ENCODE data around the gene CFAP46.

Gene CFAP46

DNA sequence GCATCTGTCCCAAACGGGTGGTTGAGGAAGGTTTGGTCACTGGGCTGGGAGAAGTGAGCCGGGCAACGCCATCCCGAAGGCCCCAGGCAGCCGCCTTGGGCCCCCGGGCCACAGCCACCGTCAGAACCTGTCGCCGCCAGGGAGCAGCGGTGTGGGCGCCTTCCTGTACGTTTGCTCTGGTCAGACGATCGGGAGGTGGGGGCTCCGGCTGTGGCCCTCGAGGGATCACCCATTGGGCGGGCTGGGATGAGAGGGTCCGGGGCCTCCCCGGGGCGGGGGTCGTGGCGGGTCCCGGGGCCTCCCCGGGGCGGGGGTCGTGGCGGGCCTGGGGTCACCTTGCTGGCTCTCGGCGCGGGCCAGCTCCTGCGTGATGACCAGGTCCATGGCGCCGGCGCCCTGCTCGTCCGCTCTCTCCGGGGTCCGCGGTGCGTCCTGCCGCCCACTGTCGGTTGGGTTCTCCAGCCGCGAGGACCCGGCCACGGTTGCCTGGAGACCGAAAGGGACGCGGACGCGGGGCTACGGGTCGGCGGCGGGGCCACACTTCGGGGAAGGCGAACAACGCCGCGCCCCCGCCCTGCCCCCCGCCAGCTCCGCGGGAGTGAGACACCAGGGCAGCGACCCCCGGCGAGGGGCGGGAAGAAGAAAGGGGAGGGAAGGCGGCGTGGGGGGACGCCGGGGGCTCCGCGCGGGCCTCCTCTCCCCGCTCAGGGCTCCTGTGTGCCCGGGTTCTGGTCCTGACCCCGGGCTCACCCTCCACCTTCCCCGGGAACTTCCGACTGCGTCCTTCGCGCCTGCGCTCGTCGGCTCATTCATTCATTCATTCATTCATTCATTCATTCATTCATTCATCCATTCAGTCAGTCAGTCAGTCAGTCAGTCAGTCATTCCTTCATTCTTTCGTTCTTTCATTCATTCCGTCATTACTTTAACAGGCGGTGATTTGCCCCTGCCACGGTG is at the start of gene CFAP46:
CFAP46 (minus strand) TSS at position 470 of the 957 bp plus-strand sequence; CDS start at position 384, 86 bp downstream.
- no peak for DNase-seq (ENCODE audit: insufficient read length, low spot score)

DNA sequence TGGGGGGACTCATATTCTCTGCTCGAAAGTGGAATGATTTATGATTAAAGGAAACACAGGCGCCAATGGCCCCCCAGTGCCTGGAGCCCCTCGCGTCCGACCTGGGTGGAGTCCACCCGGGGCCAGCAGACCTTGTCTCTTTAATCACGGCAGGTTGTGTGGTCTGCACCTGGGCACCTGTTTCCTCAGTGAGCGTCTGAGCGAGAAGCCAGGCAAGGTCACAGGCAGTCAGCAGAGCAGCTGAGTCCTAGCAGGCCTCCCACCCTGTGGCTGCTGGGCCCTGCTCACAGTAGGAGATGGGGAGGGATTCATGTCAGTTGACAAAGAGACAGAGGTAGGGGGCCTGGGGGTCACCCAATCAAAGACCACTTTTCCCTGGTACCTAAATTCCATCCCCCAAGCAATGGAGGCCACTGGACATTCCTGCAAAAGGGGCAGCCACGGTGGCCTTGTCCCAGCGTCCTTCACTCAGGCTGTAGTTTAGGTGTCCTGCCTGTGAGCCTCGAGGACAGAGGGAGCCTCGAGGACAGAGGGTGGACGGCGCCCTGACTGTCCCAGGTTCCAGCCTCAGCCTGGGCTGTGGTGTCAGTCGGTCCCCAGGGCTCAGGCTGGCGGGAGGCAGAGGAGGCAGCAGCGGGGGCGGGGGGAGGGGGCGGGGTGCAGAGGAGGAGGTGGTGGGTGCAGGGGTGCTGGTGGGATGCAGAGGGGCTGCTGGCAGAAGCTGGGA is 49.5 kb upstream of the CFAP46 start:
- DNase-seq (ENCODE audit: insufficient read length, low spot score), result no peak

More for the DNA sequence above, at the start of gene CFAP46:
- no peak for FAIRE-seq

DNA sequence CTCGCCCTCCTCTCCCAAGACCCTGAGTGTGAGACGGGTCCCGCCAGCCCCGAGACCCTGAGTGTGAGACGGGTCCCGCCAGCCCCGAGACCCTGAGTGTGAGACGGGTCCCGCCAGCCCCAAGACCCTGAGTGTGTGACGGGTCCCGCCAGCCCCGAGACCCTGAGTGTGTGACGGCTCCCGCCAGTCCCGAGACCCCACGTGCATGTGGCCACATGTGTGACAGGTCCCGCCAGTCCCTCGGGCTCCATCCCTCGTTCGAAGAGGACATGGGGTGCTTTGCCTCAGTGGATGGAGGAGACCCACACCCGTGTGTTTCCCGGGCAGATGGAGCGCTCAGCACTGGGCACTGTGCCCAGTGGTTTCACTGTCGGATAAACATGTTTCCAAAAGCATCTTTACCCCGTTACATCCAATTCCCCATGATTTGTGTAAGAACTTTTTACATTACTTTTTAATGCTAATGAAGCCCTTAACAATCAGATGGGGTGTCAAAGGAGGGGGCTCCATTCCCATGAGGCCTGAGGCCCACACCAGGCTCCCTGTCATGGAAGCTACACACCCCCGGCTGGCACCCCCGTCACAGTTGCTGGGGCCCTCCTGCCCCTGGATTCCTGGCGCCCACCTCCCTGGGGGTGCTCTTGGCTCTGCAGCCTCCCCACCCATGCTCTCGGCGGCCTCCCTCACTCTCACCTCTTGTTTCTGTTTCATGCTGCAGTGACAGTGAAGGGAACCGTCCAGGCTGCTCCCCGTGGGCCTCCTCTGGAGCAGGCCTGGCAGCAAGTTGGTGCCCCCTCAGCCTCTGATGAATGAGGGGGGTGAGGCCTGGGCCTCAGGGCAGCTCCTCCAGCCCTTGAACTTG is 48.5 kb upstream of the CFAP46 start:
- no peak for DNase-seq (ENCODE audit: insufficient read length, low spot score)
- no peak for FAIRE-seq

More for the DNA sequence above, 49.5 kb upstream of the CFAP46 start:
- no peak for FAIRE-seq

DNA sequence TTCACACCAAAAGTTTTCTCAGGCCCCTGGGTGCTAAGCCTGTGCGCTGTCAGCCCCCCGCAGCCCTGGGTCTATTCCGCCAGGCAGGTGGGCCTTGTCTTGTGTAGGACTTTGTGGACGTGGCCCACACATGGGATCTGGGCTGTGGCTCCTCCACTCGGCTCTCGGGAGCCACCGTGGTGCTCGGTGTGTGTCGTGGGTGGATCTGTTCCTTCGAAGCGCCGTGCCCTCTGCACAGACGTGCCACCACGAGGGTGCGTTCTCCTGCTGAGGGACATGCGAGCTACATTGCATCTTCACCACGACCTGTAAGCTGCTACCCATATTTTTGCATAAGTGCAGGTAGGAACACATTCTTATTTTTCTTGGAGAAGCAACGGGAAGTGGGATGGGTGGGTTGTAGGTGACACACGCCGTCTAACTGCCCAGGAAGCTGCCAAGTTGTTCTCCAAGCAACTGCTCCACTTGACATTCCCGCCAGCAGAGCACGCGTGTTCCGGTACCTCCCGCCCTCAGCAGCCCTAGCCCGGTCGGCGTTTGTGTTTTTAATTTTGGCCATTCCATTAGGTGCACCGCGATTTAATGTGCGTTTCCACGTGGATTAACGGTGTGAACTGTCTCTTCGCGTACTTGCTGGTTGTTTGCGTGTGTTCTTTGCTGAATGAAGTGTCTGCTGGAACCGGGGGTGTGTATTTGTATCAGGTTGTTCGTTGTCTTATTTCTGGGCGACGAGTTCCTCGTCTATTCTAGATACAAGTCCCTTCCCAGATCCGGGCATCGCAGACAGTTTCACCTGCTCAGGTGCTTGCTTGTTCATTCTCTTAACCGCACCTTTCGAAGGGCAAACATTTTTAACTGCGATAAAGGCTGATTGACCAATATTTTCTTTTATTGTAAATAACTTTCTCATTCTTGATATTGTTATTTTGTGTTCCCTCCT is 47.4 kb upstream of the CFAP46 start:
- FAIRE-seq, result no peak

DNA sequence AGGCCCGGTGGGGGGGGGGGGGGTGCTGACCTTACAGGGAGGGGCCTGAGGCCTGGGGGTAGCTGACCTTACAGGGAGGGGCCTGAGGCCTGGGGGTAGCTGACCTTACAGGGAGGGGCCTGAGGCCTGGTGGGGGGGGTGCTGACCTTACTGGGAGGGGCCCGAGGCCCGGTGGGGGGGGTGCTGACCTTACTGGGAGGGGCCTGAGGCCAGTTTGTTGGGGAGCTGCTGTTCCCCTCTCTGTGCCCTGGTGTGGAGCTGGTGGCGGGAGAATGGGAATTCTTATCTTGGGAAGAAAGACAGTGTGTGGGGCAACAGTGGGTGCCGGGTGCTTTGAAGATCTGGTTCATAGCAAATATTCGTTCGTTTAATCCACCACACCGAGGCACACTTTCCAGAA is 46.6 kb upstream of the CFAP46 start:
- no peak for DNase-seq (ENCODE audit: insufficient read length, low spot score)
- no peak for FAIRE-seq

More for the DNA sequence above, 47.4 kb upstream of the CFAP46 start:
- no peak for DNase-seq (ENCODE audit: insufficient read length, low spot score)

DNA sequence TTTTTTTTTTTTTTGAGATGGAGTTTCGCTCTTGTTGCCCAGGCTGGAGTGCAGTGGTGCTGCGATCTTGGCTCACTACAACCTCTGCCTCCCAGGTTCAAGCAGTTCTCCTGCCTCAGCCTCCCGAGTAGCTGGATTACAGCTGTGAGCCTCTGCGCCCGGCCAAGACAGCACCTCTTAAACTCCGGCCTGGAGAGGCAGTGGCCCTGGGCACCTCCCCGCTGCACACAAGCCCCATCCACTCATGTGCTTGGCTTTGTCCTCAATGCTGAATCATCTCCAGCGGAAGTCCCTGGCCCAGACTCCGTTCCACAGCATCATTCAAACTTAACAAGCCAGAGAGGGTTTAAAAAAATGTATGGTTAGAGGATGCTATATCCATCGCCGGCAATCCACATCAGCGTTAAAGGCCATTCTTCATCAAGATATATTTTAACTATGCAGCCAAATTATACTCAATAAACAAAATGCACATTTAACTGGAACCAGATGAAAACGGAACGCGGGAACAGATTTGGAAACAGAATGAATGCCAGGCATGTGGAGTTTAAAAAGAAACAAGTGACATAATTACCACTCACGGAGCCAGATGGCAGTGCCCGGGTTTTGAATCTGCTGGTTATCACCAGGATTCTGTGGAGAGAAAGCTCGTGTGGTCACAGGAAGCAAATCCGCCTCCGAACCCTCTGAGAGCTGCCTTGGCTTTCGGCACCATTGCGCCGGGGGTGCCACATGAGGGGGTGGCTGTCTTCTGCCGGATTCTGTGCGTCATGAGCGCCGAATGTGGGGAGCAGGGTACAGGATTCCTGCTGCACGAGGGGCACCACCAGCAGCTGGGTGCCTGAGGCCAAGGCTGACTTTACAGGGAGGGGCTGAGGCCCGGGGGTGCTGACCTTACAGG is 45.6 kb upstream of the CFAP46 start:
- FAIRE-seq (no peak), DNase-seq (ENCODE audit: insufficient read length, low spot score) (no peak)

DNA sequence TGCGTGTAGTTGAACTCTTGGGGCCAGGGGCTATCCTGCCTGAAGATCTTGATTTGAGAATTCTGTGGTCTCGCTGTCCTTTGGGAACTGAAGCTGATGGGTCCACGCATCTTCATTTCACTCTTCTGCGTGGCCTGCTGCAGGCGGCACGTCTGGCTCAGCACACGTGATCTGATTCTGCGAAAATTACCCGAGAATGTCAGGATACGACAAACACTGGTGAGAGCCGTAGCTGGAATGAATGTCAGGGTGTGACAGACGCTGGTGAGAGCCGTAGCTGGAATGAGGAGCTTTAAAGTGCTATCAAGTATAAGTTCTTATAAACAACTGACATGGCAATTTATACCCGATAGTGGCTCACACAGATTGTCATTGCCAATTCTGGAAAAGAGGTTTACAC is 44.6 kb upstream of the CFAP46 start:
- FAIRE-seq (no peak), DNase-seq (ENCODE audit: insufficient read length, low spot score) (no peak)

DNA sequence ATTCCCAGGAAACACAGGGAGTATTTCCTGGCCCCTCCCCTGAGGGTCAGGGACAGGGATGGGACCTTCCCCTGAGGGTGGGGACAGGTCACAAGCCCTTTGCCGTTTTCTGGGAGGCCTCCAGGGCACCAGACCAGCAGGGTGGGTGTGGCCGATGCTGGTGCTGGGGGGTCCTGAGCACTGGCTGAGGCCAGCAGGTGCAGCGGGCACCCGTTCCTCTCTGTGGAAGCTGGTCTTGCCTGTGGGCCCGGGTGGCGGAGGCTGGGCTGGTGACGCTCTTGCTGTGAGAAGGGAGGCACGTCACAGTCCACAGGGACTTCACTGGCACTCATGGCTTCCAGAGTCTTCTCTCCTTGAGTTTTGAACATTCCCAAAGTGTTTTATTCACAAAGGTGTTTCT is 44.2 kb upstream of the CFAP46 start:
- no peak for FAIRE-seq

DNA sequence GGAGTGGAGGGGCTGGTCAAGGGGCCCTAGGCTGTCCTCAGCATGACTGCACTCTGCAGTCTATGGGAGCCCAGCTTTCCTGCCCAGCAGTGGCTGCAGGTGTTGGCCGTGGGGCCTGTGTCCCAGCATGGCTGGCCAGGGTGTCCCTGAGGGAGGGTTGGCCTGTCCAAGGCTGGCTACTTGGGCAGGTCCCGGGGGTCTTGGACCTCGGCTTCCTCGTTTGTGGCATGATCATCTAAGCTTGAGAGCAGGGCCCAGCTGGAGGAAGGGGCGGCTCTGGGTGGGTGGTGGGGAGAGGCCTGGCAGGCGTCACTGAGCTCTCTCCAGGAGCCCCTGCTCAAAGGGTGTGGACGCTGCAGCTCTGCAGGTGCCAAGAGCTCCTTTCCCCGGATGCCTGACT is 43.7 kb upstream of the CFAP46 start:
- FAIRE-seq (no peak), DNase-seq (ENCODE audit: insufficient read length, low spot score) (no peak)

More for the DNA sequence above, 44.2 kb upstream of the CFAP46 start:
- no peak for DNase-seq (ENCODE audit: insufficient read length, low spot score)

DNA sequence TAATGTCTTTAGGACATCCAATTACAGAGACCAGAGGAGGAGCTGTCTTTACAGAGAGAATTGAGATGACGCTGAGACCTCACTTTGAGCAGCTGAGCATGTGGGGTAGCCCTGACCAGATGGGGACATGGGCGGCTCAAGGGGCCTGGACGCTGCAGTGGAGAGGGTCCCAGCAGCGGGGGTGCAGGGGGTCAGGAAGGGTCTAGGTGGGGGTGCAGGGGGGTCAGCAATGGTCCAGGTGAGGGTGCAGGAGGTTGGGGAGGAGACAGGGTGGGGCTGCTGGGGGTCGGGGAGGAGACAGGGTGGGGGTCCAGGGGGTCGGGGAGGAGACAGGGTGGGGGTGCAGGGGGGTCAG is 43.2 kb upstream of the CFAP46 start:
- no peak for DNase-seq (ENCODE audit: insufficient read length, low spot score)

DNA sequence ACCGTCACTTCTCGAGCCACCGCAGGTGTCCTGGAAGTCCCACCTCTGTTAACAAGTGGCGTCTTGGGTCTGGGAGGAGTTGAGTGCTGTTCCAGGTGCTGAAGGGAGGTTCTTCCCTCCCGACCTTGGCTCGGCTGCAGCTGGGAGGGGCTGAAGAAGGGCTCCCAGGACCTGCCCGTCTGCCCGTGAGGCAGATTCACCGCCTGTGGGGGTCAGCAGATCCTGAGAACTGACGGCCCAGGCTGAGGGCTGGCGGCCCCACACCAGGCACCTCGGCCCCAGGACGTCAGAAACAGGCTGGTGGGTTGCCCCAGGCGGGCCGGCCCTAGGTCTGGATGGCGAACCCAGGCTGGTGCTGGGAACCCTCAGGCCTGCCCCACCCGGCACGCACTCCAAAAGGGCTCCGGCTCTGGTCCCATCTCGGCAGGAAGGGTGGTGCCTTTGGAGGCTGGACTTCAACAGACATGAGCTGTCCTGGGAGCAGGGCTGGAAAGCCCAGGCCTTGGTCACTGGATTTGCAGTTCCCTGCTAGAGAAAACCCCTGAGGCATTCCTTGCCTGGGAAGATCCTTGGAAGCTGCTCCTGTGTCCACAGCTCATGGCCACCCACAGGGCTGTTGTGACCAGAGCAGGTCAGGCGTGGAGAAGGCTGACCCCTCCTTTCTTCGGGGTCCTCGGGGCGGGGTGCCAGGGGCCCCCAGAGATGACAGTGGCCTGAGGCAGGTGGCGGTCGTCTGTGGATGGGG is 42.6 kb upstream of the CFAP46 start:
- DNase-seq (ENCODE audit: insufficient read length, low spot score) (no peak), FAIRE-seq (no peak)

More for the DNA sequence above, 43.2 kb upstream of the CFAP46 start:
- FAIRE-seq, result no peak

DNA sequence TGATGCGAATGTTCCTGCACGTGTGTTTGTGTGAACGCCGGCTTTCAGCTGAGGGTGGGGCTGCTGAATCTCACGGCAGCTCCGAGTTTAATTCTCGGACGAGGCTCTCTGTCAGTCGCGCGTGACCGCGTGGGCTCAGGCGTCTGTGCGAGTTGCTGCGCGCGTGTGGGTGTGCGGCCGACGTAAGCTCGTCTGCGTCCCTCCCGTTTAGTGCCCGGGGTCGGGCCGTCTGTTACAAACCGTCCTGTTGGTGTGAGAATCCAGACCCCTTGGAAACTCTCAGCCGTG is 41.6 kb upstream of the CFAP46 start:
- DNase-seq (ENCODE audit: insufficient read length, low spot score) (no peak), FAIRE-seq (no peak)

DNA sequence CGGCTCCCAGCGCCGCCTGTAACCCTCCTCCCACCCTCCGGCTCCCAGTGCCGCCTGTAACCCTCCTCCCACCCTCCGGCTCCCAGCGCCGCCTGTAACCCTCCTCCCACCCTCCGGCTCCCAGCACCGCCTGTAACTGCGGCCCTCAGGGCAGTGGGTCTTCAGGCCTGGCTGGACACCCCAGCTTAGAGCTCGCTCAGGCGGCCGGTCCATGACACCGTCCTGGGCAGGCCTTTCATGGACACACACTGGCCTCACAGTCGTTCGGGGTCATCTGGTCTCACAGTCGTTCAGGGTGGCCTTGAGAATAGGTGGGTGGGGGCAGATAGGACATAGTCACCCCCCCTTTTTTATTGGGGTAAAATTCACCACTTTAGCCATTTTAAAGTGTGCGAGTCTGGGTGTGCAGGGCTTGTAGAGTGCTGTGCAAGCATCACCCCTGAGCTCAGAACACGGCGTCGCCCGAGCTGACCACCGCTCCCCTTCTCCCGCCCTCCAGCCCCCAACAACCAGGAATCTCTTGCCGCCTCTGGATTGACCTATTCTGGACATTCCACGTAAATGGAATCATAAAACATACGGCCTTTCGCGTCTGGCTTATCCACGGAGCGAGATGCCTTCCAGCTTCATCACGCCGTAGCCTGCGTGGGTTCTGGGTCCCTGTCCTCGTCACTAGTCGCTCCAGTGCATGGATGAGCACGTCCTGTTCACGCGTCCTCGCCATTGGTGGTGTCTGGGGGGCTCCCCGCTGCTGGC is 41.1 kb upstream of the CFAP46 start:
- DNase-seq (ENCODE audit: insufficient read length, low spot score) (no peak), FAIRE-seq (no peak)

DNA sequence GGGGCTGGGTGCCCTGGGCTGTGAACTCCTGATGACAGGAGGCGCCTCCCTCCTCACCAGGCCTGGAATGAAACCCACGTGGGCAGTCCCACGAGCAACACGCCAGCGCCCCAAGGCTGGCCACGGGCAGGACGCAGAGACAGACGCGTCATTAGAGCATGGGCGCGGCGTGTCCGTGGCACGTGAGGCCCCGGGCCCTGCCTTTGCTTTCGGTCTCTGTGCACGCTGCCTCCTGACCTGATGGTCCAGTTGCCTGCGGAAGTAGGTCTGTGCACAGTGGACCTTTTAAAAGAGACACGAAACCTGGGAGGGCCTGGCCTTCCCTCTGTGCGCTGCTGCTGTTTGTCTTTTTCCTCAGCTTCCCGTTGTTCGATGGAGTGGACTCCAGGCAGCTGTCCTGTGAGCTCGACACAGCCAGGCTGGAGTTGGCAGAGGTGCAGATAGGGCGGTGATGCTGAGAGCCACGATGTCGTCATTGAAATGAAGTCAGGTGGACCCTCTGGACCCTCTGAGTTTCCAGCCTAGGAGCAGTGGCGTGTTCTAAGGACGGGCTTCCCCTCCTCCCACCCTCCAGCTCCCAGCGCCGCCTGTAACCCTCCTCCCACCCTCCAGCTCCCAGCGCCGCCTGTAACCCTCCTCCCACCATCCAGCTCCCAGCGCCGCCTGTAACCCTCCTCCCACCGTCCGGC is 40.1 kb upstream of the CFAP46 start:
- FAIRE-seq, result no peak
- DNase-seq (ENCODE audit: insufficient read length, low spot score), result no peak

DNA sequence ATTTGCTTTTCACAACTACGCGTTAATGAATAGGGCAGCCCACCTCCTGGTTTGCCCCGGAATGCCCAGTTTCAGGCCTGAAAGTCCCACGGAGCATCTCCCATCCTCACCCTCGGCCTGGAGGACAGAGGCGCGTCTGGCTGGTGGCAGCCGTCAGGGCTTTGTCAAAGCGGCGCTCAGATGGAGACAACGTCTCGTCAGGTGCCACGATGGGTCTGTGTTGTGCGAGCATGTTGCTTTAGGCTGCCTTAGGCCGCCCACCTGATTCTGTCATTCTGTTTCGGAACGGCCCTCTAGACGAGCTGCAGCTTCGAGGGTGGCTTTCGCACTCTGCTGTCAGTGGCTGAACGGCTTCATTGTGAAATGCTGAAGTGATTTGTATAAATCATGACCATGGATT is 39.4 kb upstream of the CFAP46 start:
- DNase-seq (ENCODE audit: insufficient read length, low spot score) (no peak), FAIRE-seq (no peak)

DNA sequence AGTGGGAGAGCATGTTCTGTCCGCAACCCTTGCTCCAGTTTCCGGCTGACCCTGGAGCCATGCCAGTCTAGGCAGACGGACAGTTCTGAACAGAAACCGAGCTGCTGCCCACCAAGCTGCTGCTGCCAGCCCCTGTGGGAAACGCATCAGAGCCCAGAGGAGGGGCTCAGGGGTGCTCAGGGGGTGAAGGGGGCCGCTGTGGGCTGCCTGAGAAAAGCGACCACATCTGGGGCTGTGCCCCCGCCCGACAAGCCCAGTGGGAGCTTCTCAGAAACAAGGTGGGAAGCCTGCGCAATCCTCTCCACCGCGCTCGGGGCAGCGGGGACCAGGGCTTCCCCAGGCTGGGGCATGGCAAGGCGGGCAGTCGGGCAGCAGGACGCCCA is 38.8 kb upstream of the CFAP46 start:
- no peak for DNase-seq (ENCODE audit: insufficient read length, low spot score)
- FAIRE-seq, result no peak

Data from HTR-8/SVneo (cell line).